AG09319 (cell line): ENCODE data around the gene TRMT10B.
"Not testable (repeated sequence)": the region's sequence is repeated elsewhere in the genome, so short reads cannot be mapped to it uniquely, and the experiment has no call there.

Source experiments
- DNase-seq: peaks from one replicate; pipeline ENCODE4 v3.0.0-alpha.2; 2010; ENCODE audit warnings: low read depth; ENCODE audit errors: extremely low read depth
- CTCF ChIP-seq: IDR thresholded peaks from 2 replicates; pipeline ENCODE4 v1.5.1; 2011; ENCODE audit warnings: low read depth, mild to moderate bottlenecking, inconsistent platforms, low read length, moderate library complexity

The TRMT10B gene

GRCh38 chr9:37751186-37751585 lies 2.4 kb upstream of the TRMT10B start:
- no peak for TF ChIP-seq CTCF
- DNase-seq, result no peak

- DNase-seq, result not testable (repeated sequence)
Measured at GRCh38 chr9:37751704-37752103, 1.9 kb upstream of the TRMT10B start.

GRCh38 chr9:37752112-37752511 lies 1.5 kb upstream of the TRMT10B start:
- DNase-seq, result not testable (repeated sequence)

GRCh38 chr9:37752642-37753488 lies 740 bp upstream of the TRMT10B start:
- no peak for TF ChIP-seq CTCF
- DNase-seq, result no peak

- TF ChIP-seq CTCF, result no peak
Measured at GRCh38 chr9:37758747-37759146, 5.1 kb downstream of the TRMT10B start.

GRCh38 chr9:37760416-37761161 lies 7.0 kb downstream of the TRMT10B start:
- no peak for TF ChIP-seq CTCF
- no peak for DNase-seq

More at GRCh38 chr9:37758747-37759146, 5.1 kb downstream of the TRMT10B start:
- DNase-seq, result no peak

GRCh38 chr9:37761511-37761910 lies 7.9 kb downstream of the TRMT10B start:
- DNase-seq, result no peak
- TF ChIP-seq CTCF, result no peak

GRCh38 chr9:37765263-37765662 lies 11.7 kb downstream of the TRMT10B start:
- not testable (repeated sequence) for DNase-seq

GRCh38 chr9:37769306-37769705 lies 15.7 kb downstream of the TRMT10B start:
- no peak for TF ChIP-seq CTCF

More at GRCh38 chr9:37769306-37769705, 15.7 kb downstream of the TRMT10B start:
- no peak for DNase-seq
